Measurements from ENCODE around the gene RALGAPA2.

GRCh38 chr20:20552076-20552475, 160.4 kb downstream of the RALGAPA2 start:
- TF ChIP-seq, protein P1, sequence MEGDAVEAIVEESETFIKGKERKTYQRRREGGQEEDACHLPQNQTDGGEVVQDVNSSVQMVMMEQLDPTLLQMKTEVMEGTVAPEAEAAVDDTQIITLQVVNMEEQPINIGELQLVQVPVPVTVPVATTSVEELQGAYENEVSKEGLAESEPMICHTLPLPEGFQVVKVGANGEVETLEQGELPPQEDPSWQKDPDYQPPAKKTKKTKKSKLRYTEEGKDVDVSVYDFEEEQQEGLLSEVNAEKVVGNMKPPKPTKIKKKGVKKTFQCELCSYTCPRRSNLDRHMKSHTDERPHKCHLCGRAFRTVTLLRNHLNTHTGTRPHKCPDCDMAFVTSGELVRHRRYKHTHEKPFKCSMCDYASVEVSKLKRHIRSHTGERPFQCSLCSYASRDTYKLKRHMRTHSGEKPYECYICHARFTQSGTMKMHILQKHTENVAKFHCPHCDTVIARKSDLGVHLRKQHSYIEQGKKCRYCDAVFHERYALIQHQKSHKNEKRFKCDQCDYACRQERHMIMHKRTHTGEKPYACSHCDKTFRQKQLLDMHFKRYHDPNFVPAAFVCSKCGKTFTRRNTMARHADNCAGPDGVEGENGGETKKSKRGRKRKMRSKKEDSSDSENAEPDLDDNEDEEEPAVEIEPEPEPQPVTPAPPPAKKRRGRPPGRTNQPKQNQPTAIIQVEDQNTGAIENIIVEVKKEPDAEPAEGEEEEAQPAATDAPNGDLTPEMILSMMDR (IDR thresholded peaks at IDR 0.05; ENCODE audit: insufficient read depth, low read length), result no peak
- TF ChIP-seq POLR2AphosphoS5 (IDR thresholded peaks at IDR 0.05; ENCODE audit: low read depth) (no peak), GABPA (IDR thresholded peaks at IDR 0.05; ENCODE audit: low read depth) (no peak), REST (IDR thresholded peaks at IDR 0.05; ENCODE audit: insufficient replicate concordance, low read depth) (no peak)

Measured in HL-60 (cell line).